ENCODE data around the gene ZSCAN21. TPM values are rescaled to one million over a fixed set of nuclear protein-coding genes. Genes with fewer than 3 reads are reported as not detected.
A peak's percentile ranks its signal among the peaks of the same experiment; 100 is the strongest.

Gene ZSCAN21
- total RNA-seq, 3 donors from 2014 or later: 12.8 to 21.8 (median 13.0) TPM

- peaks cover 0 to 18% of the 10 kb centered on the region in 2 donors for H3K4me1 ChIP-seq
- intact Hi-C loops (cut with DNase I; ENCODE audit: low total_unique reads): no loop called here
- H3K4me3 ChIP-seq: peak within 1 kb of the TSS; percentile 80 to 88 (median 86)
- H3K27ac ChIP-seq: peak within 1 kb of the TSS; percentile 95 to 96
- H3K36me3 ChIP-seq: no peaks in the 10 kb centered on the region
- peak; percentile 98 to 99 for DNase-seq (ENCODE audit: low spot score in 2 of 2)
- no peaks in the 10 kb centered on the region for H3K9me3 ChIP-seq
- TF ChIP-seq CTCF (IDR thresholded peaks at IDR 0.05) (no peak), POLR2A (IDR thresholded peaks at IDR 0.05) (peak; percentile 14), POLR2AphosphoS5 (IDR thresholded peaks at IDR 0.05) (peak in 2 of 3 donors; percentile 45 to 58)
- H3K27me3 ChIP-seq: no peaks in the 10 kb centered on the region
Measured at GRCh38 chr7:100101016-100101862, 51.7 kb downstream of the ZSCAN21 start, which contains the start of the genes AP4M1 and MCM7. Gene AP4M1 (plus strand): TSS chr7:100101643. CDS start chr7:100101715, 72 bp downstream. Gene MCM7 (minus strand): TSS chr7:100101397. CDS start chr7:100101294, 103 bp downstream.

GRCh38 chr7:100102950-100103840 lies 53.6 kb downstream of the ZSCAN21 start:
- H3K27ac ChIP-seq: no peak overlapping the region

DNA sequence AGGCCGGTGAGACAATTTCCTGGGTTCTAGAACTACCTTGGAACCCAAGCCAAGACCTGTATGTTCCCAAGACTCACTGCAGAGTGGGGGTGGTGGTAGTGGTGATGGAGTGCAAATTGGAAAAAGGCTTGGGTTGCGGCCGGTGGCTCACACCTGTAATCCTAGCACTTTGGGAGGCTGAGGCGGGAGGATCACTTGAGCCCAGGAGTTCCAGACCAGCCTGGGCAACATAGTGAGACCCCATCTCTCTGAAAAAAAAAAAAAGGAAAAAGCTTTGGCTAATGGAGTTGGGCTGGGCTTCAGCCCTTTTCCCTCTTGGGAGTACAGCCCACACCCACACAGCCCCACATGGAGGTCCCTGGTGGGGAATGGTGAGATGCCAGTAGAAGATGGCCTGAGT lies 56.0 kb downstream of the ZSCAN21 start:
- Histone ChIP-seq H3K27ac (no peak overlapping the region), H3K4me1 (peaks cover 0 to 6% of the 10 kb centered on the region in 2 donors), H3K9me3 (no peaks in the 10 kb centered on the region), H3K4me3 (no peak overlapping the region), H3K36me3 (no peaks in the 10 kb centered on the region), H3K27me3 (no peaks in the 10 kb centered on the region)
- TF ChIP-seq CTCF (IDR thresholded peaks at IDR 0.05) (no peak), POLR2AphosphoS5 (IDR thresholded peaks at IDR 0.05) (no peak), POLR2A (IDR thresholded peaks at IDR 0.05) (no peak)
- no peak for DNase-seq (ENCODE audit: low spot score in 2 of 2)
- intact Hi-C loops (cut with DNase I; ENCODE audit: low total_unique reads): no loop called here

More at GRCh38 chr7:100102950-100103840, 53.6 kb downstream of the ZSCAN21 start:
- H3K27me3 ChIP-seq: no peaks in the 10 kb centered on the region
- no peak for TF ChIP-seq POLR2AphosphoS5 (IDR thresholded peaks at IDR 0.05)
- TF ChIP-seq CTCF (IDR thresholded peaks at IDR 0.05): no peak
- TF ChIP-seq POLR2A (IDR thresholded peaks at IDR 0.05): no peak
- no peak overlapping the region for H3K4me3 ChIP-seq
- intact Hi-C loops (cut with DNase I; ENCODE audit: low total_unique reads): no loop called here
- DNase-seq (ENCODE audit: low spot score in 2 of 2): no peak
- no peaks in the 10 kb centered on the region for H3K36me3 ChIP-seq
- H3K9me3 ChIP-seq: no peaks in the 10 kb centered on the region
- H3K4me1 ChIP-seq: peaks cover 0 to 18% of the 10 kb centered on the region in 2 donors

GRCh38 chr7:100106633-100107032 lies 57.1 kb downstream of the ZSCAN21 start:
- H3K36me3 ChIP-seq: no peaks in the 10 kb centered on the region
- TF ChIP-seq POLR2AphosphoS5 (IDR thresholded peaks at IDR 0.05): no peak
- TF ChIP-seq CTCF (IDR thresholded peaks at IDR 0.05): no peak
- no peak for TF ChIP-seq POLR2A (IDR thresholded peaks at IDR 0.05)

More at GRCh38 chr7:100106633-100107032, 57.1 kb downstream of the ZSCAN21 start:
- intact Hi-C loops (cut with DNase I; ENCODE audit: low total_unique reads): no loop called here
- peaks cover 0 to 6% of the 10 kb centered on the region in 2 donors for H3K4me1 ChIP-seq
- H3K27me3 ChIP-seq: no peaks in the 10 kb centered on the region
- no peak overlapping the region for H3K4me3 ChIP-seq
- H3K9me3 ChIP-seq: no peaks in the 10 kb centered on the region
- no peak for DNase-seq (ENCODE audit: low spot score in 2 of 2)
- H3K27ac ChIP-seq: no peak overlapping the region
